ENCODE measurements around the gene GUCY1A1. TPM values are rescaled to one million over a fixed set of nuclear protein-coding genes. Genes with fewer than 3 reads are reported as not detected.
A peak's percentile ranks its signal among the peaks of the same experiment; 100 is the strongest.

GUCY1A1 gene
- total RNA-seq, 1 experiment from 2014 or later, result 0.20 TPM

GRCh38 chr4:155758481-155759371 is 92.1 kb downstream of the GUCY1A1 start, which contains the start of gene GUCY1B1 (continued):
- TF ChIP-seq TP53 (CRISPR knock-in tag; IDR thresholded peaks at IDR 0.05) (peak; percentile 80; the same call in 1 of the 2 replicates), KAT7 (CRISPR knock-in tag; IDR thresholded peaks at IDR 0.05; ENCODE audit: borderline replicate concordance) (no peak), ZNF317 (CRISPR knock-in tag; IDR thresholded peaks at IDR 0.05; ENCODE audit: borderline replicate concordance, low read depth) (no peak), FOXK1 (CRISPR knock-in tag; IDR thresholded peaks at IDR 0.05) (peak; percentile 50; the same call in 1 of the 2 replicates), AFF4 (CRISPR knock-in tag; IDR thresholded peaks at IDR 0.05; ENCODE audit: borderline replicate concordance) (0 out of 2 replicates have a peak, but pooled peaks have one; percentile 47), GTF2I (CRISPR knock-in tag; conservative IDR thresholded peaks at IDR 0.05) (no peak), CBFB (CRISPR knock-in tag; IDR thresholded peaks at IDR 0.05; ENCODE audit: low read depth) (no peak; the same call in 1 of the 2 replicates), HMGXB4 (CRISPR knock-in tag; IDR thresholded peaks at IDR 0.05) (peak; percentile 95), IRF1 (CRISPR knock-in tag; IDR thresholded peaks at IDR 0.05) (no peak), PRDM15 (CRISPR knock-in tag; IDR thresholded peaks at IDR 0.05) (no peak), FOXP1 (CRISPR knock-in tag; IDR thresholded peaks at IDR 0.05; ENCODE audit: borderline replicate concordance) (peak; percentile 88; the same call in 1 of the 2 replicates), USF1 (CRISPR knock-in tag; IDR thresholded peaks at IDR 0.05) (peak; percentile 47; the same call in 1 of the 2 replicates), ATF1 (CRISPR knock-in tag; IDR thresholded peaks at IDR 0.05) (0 out of 2 replicates have a peak, but pooled peaks have one; percentile 57), ZNF416 (CRISPR knock-in tag; IDR thresholded peaks at IDR 0.05) (no peak), ELF4 (CRISPR knock-in tag; IDR thresholded peaks at IDR 0.05; ENCODE audit: low read depth) (no peak), ZSCAN18 (CRISPR knock-in tag; IDR thresholded peaks at IDR 0.05) (no peak), ZNF281 (CRISPR knock-in tag; IDR thresholded peaks at IDR 0.05) (0 out of 2 replicates have a peak, but pooled peaks have one; percentile 67), PREB (CRISPR knock-in tag; IDR thresholded peaks at IDR 0.05; ENCODE audit: borderline replicate concordance) (no peak)

All from WTC11 (cell line).